ENCODE data around the gene ANKRD22.

DNA sequence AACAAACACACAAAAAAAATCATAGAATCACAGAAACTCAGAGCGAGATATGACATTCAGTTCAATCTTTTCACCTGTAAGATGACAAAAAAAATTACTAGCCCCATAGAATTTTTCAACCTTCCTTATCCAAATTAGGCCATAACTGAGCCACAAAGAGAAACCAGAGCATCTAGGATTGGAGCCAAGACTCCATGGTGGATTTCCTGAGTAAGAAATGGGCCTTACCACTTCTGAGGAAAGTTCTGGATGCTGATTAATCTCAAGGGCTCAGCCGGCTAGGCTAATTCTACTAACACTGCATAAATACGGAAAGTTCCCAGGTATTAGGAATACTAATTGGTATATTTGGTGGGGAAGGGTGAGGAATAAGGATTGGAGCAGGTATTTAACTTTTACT, 32.4 kb downstream of the ANKRD22 start:
- TF ChIP-seq, protein P1, sequence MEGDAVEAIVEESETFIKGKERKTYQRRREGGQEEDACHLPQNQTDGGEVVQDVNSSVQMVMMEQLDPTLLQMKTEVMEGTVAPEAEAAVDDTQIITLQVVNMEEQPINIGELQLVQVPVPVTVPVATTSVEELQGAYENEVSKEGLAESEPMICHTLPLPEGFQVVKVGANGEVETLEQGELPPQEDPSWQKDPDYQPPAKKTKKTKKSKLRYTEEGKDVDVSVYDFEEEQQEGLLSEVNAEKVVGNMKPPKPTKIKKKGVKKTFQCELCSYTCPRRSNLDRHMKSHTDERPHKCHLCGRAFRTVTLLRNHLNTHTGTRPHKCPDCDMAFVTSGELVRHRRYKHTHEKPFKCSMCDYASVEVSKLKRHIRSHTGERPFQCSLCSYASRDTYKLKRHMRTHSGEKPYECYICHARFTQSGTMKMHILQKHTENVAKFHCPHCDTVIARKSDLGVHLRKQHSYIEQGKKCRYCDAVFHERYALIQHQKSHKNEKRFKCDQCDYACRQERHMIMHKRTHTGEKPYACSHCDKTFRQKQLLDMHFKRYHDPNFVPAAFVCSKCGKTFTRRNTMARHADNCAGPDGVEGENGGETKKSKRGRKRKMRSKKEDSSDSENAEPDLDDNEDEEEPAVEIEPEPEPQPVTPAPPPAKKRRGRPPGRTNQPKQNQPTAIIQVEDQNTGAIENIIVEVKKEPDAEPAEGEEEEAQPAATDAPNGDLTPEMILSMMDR (IDR thresholded peaks at IDR 0.05; ENCODE audit: borderline replicate concordance, extremely low read depth, low read length, poor library complexity, severe bottlenecking): no peak
- TF ChIP-seq EZH2 (IDR thresholded peaks at IDR 0.05; ENCODE audit: borderline replicate concordance, low read depth, low read length, severe bottlenecking): no peak
